Lung (tissue), 12 donors: ENCODE measurements around the gene HES5. TPM values are rescaled to one million over a fixed set of nuclear protein-coding genes. Genes with fewer than 3 reads are reported as not detected.

Source experiments
- ATAC-seq: fragments of 200-7000 bp; cut with Tn5 transposase; one replicate; pipeline ENCODE4 v1.9.1; 2020; ENCODE audit warnings: moderate number of reproducible peaks; ENCODE audit not compliant: insufficient read depth, low FRiP score
- DNase-seq, 3 donors: peaks; one replicate each; pipeline ENCODE4 v3.0.0-alpha.2; 2013 to 2017
- H3K27ac ChIP-seq, 2 donors: one replicate each; pipeline ENCODE4 v1.5.1; 2013; ENCODE audit warnings: mild to moderate bottlenecking in 2 of 2, moderate library complexity in 2 of 2, control low read depth in 1 of 2, inconsistent platforms in 1 of 2, low read depth in 1 of 2, low read length in 1 of 2
- H3K27me3 ChIP-seq, 3 donors: one replicate each; pipeline ENCODE4 v1.5.1; 2013; ENCODE audit warnings: low read length in 2 of 3; ENCODE audit not compliant: control insufficient read depth in 3 of 3, insufficient read depth in 3 of 3
- H3K36me3 ChIP-seq, 4 donors: one replicate each; pipeline ENCODE4 v1.5.1; 2013; ENCODE audit warnings: low read length in 4 of 4, mild to moderate bottlenecking in 1 of 4, moderate library complexity in 1 of 4; ENCODE audit not compliant: control insufficient read depth in 4 of 4, insufficient read depth in 4 of 4
- H3K4me1 ChIP-seq, 5 donors: one replicate each; pipeline ENCODE4 v1.5.1; 2013; ENCODE audit warnings: low read length in 5 of 5, mild to moderate bottlenecking in 2 of 5, moderate library complexity in 1 of 5; ENCODE audit not compliant: control insufficient read depth in 5 of 5, insufficient read depth in 5 of 5
- H3K4me3 ChIP-seq: one replicate; pipeline ENCODE4 v1.5.1; 2013; ENCODE audit warnings: mild to moderate bottlenecking, control low read depth, moderate library complexity
- H3K9ac ChIP-seq, 2 donors: one replicate each; pipeline ENCODE4 v1.5.1; 2013; ENCODE audit warnings: low read length in 2 of 2, control low read depth in 1 of 2; ENCODE audit not compliant: insufficient read depth in 1 of 2
- H3K9me3 ChIP-seq, 4 donors: one replicate each; pipeline ENCODE4 v1.5.1; 2013; ENCODE audit warnings: low read length in 3 of 4, mild to moderate bottlenecking in 1 of 4, moderate library complexity in 1 of 4; ENCODE audit not compliant: control insufficient read depth in 4 of 4, insufficient read depth in 3 of 4
- CTCF ChIP-seq: IDR thresholded peaks from 2 replicates; pipeline ENCODE4 v1.5.1; 2012; ENCODE audit warnings: mild to moderate bottlenecking; ENCODE audit errors: control extremely low read depth, extremely low read depth
- WGBS, 2 donors: extraction: QIAGEN DNeasy Blood & Tissue Kit; methylation state at CpG; one replicate each; pipeline ENCODE4 v1.1.7; 2013; 5-methylcytosine and 5-hydroxymethylcytosine counted together
- polyA plus RNA-seq, 2 donors: library from polyadenylated mRNA; stranded (reverse); fragments of 200-250 nt; gene quantifications; one replicate each; pipeline ENCODE4 v1.2.1, GENCODE V29; 2013
- total RNA-seq, 2 donors: library from RNA; depleted of rRNA in 1 of 2; stranded (reverse); fragments of >200 nt in 1 of 2; gene quantifications; one replicate each; pipeline ENCODE4 v1.2.1, GENCODE V29; 2014 to 2021
- donor health status: control.
- donor health status: control.
- donor health status: Bipolar disorder and iron deficiency.
- donor health status: healthy.
- donor health status: DM: yes; HTN: yes; CAD: no.

The HES5 gene
- total and polyA plus RNA-seq, 4 donors, result 0.16 to 1.00 (median 0.36) TPM

GRCh38 chr1:2528966-2529783 is 888 bp downstream of the HES5 start:
- ATAC-seq, result no peak
- no peaks in the 10 kb centered on the region for H3K9me3 ChIP-seq
- WGBS, 2 donors, result 5% methylated on average over 52 to 84 of the region's 84 CpGs
- peaks cover 7 to 30% (median 15%) of the 10 kb centered on the region in 5 donors for H3K4me1 ChIP-seq
- TF ChIP-seq CTCF, result no peak
- H3K36me3 ChIP-seq, result peaks cover 0 to 3% (median 0%) of the 10 kb centered on the region in 4 donors
- no peak overlapping the region for H3K9ac ChIP-seq
- DNase-seq, result no peak
- peak overlapping the region in 1 of 2 donors; percentile 26 for H3K27ac ChIP-seq
- H3K4me3 ChIP-seq, result no peak overlapping the region
- peaks cover 0 to 45% (median 29%) of the 10 kb centered on the region in 3 donors for H3K27me3 ChIP-seq

GRCh38 chr1:2528611-2528965 is 1.5 kb downstream of the HES5 start:
- ATAC-seq, result no peak
- Histone ChIP-seq H3K27ac (no peak overlapping the region), H3K9ac (no peak overlapping the region), H3K4me3 (no peak overlapping the region), H3K27me3 (peaks cover 0 to 45% (median 24%) of the 10 kb centered on the region in 3 donors), H3K4me1 (peaks cover 10 to 35% (median 21%) of the 10 kb centered on the region in 5 donors), H3K9me3 (no peaks in the 10 kb centered on the region), H3K36me3 (peaks cover 0 to 3% (median 0%) of the 10 kb centered on the region in 4 donors)
- 69 to 71% methylated on average over 10 of the region's 10 CpGs for WGBS, 2 donors
- no peak for TF ChIP-seq CTCF
- DNase-seq, result no peak

GRCh38 chr1:2528016-2528415 is 2.0 kb downstream of the HES5 start:
- Histone ChIP-seq H3K4me1 (peaks cover 10 to 39% (median 22%) of the 10 kb centered on the region in 5 donors), H3K9ac (no peak overlapping the region), H3K27ac (no peak overlapping the region), H3K27me3 (peaks cover 0 to 45% (median 21%) of the 10 kb centered on the region in 3 donors), H3K36me3 (peaks cover 0 to 3% (median 0%) of the 10 kb centered on the region in 4 donors), H3K4me3 (no peak overlapping the region), H3K9me3 (no peaks in the 10 kb centered on the region)
- DNase-seq (no peak), ATAC-seq (no peak)
- WGBS, 2 donors, result 70 to 92% methylated on average over 12 of the region's 12 CpGs
- no peak for TF ChIP-seq CTCF
